Measurements from ENCODE around the gene RPN1. TPM values are rescaled to one million over a fixed set of nuclear protein-coding genes. Genes with fewer than 3 reads are reported as not detected.

RPN1 gene
- 245 TPM for total RNA-seq

DNA sequence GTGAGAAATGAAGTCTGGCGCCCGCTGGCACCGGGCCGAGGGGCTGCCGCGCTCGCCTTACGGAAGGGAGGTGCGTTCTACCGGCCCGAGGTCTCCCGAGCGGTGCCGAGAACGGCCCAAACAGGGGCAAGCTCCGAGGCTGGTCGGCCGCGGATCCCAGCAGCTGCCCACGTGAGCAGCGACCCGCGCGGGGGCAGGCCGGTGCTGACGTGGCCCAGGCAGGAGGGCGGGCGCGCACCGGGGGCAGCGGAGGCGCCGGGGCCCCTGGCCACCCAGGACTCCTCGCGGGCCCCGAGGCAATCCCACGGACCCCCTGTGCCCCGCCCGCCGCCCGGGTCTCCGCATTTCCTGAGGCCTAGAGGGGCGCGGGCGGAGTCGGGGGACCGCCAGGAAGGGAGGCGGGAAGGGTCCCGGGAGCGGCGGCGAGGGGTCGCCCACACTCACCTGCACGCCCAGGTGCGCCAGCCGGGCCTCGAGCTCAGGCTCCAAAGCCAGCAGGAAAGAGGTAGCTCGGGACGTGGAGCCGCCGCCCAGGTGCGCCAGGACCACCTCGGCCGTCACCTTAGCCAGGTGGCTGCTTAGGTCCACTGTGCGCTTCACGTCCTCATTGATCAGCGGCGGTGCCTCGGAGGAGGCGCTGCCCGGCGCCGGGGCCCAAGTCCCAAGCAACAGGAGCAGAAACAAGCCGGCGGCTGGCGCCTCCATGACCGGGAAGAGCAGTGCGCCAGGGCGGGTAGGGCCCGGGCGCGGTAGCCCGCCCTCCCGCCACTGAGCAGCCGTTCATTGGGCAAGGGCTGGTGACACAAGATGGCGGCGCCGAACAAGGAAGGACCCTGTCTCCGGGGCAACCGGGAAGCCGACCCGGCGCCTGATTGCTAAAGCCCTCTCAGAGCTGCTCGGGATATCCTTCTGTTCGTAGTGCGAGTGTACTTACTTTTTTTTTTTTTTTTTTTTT lies at the start of gene RPN1:
TSS of gene RPN1 (minus strand) at position 723 of the 955 bp plus-strand sequence. CDS start at position 705, 18 bp downstream.

Other genes with a start within 250 kb of the RPN1 start
- gene DNAJB8, start 183.9 kb downstream of the RPN1 start, total RNA-seq: not detected
- gene GATA2, start 157.6 kb downstream of the RPN1 start, total RNA-seq: 1.2 TPM
- 55.6 TPM for gene RAB7A, start 75.4 kb upstream of the RPN1 start, total RNA-seq
- gene ACAD9, start 228.8 kb upstream of the RPN1 start, total RNA-seq: 33.7 TPM

Measured in diencephalon (tissue), 1 donor.